Activated naive CD4-positive, alpha-beta T cell treated with Interleukin-2 at 50 U/mL for 16 hours (primary cell): ENCODE measurements around the gene CHRM2.
"Not testable (repeated sequence)": the region's sequence is repeated elsewhere in the genome, so short reads cannot be mapped to it uniquely, and the experiment has no call there.

Experiments used
- DNase-seq: peaks from one replicate; pipeline ENCODE4 v3.0.0-alpha.2; 2020

CHRM2 gene

GRCh38 chr7:136868496-136869000 lies at the start of gene CHRM2:
TSS of gene CHRM2 (plus strand) at chr7:136868652. CDS start at chr7:137014866, 146,214 bp downstream.
- DNase-seq, result no peak

DNA sequence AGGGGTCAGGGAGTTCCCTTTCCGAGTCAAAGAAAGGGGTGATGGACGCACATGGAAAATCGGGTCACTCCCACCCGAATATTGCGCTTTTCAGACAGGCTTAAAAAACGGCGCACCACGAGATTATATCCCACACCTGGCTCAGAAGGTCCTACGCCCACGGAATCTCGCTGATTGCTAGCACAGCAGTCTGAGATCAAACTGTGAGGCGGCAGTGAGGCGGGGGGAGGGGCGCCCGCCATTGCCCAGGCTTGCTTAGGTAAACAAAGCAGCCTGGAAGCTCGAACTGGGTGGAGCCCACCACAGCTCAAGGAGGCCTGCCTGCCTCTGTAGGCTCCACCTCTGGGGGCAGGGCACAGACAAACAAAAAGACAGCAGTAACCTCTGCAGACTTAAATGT lies 37.1 kb upstream of the CHRM2 start:
- DNase-seq, result not testable (repeated sequence)

- DNase-seq, result no peak
These were observed 22.5 kb upstream of the CHRM2 start for GRCh38 chr7:136845899-136846465.

- no peak for DNase-seq
These were observed 20.6 kb upstream of the CHRM2 start for GRCh38 chr7:136847858-136848257.

DNA sequence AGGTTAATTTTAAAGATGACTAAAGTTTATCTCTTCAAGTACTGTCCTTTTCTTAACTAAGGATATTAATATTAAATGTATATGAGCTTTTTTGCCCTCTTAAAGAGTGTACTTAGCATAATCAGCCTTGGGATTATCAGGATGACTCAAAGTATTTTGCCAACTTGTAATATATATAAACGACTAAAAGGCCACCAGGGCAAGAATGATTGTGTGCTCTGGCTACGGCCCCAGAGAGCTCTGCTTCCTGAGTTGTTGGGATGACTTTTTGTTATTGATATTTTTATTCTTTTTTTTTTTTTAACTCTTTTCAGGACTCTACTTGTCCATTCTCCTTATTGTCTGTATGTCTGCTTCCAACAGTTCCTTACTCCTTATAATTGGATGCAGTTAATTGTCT lies 14.8 kb upstream of the CHRM2 start:
- DNase-seq, result no peak

DNA sequence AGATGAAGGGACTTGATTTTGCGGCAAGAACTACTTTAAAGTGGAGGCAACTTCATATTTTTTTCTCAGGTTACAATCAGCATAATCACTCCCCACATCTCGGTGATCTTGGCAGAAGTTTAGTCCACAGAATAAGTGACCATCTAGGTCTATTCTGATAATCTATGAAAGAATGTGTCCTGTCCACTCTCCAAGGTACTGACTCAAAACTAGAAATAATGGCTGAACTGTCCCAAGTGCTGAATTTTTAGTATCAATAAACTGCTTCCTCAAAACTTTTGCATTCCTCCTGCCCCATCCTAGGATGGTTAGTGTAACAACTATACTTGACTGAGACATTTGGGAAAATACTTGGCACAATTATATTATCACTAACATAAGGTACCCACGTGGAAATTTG lies 10.9 kb upstream of the CHRM2 start:
- DNase-seq, result no peak

GRCh38 chr7:136859803-136860202 lies 8.6 kb upstream of the CHRM2 start:
- DNase-seq, result no peak

DNA sequence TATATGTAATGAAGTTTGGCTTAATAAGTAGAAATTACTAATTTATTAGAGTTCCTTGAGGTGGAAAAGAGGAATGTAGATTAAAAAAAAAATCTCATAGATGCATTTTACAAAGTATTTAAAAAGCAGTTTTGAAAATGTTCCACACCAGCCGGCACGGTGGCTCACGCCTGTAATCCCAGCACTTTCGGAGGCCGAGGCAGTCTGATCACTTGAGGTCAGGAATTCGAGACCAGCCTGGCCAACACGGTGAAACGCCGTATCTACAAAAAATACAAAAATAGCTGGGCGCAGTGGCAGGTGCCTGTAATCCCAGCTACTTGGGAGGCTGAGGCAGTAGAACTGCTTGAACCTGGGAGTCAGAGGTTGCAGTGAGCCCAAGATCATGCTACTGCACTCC lies 3.2 kb upstream of the CHRM2 start:
- DNase-seq, result no peak

GRCh38 chr7:136865777-136866176 lies 2.7 kb upstream of the CHRM2 start:
- no peak for DNase-seq

DNA sequence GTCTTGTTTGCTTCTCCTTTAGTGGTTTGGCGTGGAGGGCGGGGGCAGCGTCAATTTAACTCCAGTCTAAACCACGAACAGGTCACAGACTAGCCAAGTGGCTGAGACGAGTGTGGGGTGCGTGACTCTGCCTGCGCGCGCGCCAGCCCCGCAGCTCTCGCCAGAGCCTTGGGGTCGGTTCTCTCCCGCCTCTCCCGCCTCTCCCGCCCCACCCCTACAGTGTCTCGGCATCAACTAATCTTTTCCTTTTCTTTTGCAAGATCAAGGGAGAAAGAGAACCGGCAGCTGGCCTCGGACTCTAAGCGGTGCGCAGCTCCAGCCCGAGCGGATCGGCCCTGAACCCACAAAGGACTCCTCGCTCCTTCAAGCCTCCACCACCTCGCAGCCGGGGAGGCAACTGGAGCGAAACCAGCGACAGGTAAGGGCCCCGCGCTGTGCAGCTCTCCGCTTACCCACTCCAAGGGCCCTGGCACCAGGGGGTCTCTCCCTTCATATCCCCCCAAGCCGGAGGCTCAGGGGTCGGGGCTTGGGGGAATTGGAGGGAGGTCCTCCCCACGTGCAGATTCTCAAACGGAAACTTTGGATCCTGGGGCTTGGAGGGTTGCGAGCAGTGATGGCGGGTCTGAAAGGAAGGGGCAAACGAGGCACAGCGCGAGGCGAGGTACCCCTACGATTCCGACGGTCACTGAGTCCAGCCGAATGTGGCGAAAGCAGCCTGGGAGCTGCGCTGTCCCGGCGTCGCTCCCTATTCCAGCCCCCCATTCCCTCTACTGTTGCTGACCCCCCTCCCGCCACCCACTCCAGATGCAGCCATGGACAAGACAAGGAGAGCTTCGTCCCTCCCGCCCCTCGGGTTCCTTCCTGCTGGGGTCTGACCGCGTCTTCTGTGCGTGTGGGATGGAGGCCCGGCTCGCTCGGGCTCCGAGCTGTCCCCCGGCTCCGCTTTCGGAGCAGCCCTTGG lies 829 bp downstream of the CHRM2 start:
- no peak for DNase-seq

DNA sequence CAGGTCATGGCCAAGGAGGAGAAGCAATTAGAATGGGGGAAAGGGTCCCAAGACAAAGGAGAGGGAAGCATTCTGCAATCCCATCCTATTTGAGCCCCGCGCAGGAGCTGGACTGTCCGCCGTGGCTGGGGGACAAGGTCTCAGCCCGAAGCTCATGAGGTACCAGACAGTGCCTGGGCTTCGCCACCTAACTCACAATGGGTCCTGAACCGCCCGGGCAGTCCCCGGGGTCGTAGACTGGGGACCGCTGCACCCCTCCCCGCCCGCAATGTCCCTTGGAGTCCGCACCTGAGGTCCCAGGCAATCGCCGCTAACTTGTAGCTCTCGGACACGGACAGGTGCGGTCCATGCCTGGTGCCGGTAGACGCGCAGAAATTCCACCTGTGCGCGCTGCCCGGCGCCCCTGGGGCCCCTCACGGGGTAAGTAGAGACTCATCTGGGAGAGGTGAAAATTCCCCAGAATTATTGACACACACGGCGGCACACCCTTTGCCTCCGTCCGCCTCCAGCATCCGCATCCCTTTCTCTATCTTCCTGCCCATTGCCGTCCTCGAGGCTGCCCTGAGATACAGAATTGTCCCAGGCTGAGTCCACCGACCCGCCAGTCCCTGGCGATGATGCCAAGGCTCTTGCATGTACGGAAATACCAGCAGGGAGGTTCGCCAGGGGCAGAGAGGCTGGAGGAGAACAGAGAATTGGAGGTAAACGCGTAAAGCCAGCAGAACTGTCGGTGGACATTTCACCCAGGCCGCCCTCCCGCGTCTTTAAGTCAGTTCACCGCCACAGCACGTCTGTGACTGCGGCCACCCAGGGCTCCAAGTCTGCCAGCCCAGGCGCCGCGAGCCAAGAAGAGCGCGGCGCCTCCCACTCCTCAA lies 1.8 kb downstream of the CHRM2 start:
- DNase-seq, result no peak

DNA sequence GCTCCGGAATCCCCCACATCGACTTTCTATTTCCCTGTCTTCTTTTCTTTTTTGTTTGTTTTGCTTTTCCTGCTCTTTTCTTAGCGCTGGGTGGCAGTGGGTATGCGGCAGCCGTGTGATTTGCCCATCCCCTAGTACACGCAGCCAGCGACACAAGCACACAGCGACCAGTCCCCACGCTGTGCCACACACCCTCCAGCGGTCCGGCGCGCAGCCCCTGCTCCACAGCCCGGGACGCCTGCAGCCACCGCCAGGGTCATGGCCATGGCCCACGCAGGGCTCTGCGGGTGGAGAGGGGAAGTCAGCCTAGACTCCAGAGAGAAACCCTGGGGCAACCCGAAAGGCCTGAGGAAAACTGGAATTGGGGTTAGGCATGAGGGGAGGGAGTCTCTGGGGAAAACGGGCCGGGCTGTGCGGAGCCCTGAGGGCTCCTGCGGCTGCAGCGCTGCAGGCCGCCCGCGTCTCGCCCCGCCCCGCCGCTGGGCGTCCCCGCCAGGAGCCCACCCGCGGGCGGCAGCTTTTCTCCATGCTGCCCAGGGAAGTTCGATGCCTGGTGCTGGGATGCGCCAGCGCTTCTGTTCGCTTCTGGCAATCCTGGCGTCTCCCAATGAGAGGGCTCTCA lies 2.5 kb downstream of the CHRM2 start:
- no peak for DNase-seq

GRCh38 chr7:136874393-136875032 lies 6.1 kb downstream of the CHRM2 start:
- no peak for DNase-seq

GRCh38 chr7:136877509-136877908 lies 9.1 kb downstream of the CHRM2 start:
- no peak for DNase-seq

GRCh38 chr7:136877990-136878389 lies 9.5 kb downstream of the CHRM2 start:
- no peak for DNase-seq

DNA sequence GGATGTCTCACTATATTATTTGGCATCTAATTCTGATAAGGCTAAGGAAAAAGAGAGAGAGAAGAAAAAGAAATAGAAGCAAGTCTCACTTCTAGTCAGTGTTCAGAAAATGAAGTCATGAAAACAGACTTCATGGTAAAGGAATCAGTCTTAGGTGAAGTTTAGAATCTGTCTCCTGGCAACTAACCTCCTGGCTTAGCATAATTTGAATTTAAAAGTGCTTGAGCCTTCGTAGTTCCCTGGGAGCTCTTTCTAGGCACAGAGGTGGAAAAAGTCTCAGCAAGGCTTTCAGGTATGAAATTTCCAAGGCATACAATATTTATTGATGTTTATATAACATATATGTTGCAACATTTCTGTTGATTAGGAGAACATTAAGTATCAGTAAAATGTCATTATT lies 10.4 kb downstream of the CHRM2 start:
- DNase-seq, result no peak

- DNase-seq, result no peak
These were observed 14.6 kb downstream of the CHRM2 start for GRCh38 chr7:136883046-136883445.

- DNase-seq, result no peak
These were observed 16.0 kb downstream of the CHRM2 start for GRCh38 chr7:136884492-136884891.

DNA sequence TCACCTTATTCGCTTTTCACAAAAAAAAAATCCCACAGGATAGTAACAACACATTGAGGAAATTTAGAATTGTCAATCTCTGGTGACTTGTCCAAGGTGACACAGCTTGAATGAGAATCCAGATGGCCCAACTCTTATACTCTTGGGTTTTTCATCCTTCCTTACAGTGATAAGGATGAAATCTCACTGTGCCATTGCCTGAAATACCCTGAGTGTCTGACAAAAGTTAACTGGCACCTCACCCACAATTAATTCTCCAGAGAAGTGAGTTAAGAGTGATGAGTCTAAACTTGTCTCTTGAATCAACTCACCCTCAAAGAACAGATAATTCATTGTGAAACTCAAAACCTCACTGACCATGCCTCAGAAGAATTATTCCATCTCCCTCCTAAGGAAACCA lies 18.9 kb downstream of the CHRM2 start:
- DNase-seq, result no peak

DNA sequence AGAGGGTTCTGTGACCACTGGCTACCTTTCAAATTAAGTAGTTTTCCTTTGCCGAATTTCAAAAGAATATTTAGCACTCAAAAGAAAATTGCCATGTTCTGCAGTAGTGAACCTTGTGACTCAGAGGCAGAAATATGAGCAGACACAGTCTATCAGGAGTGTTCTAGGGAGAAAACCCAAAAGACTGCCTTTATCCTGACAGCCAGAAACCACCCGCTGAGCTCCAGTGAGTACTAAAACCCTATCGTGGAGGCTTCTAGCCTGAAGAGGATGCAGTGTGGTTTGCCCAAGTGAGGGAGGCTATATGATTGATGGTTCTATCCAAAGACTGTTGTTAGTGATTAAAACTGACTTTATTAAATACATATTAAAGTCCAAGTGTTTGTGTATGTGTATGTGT lies 21.9 kb downstream of the CHRM2 start:
- DNase-seq, result no peak

GRCh38 chr7:136891850-136892249 lies 23.4 kb downstream of the CHRM2 start:
- DNase-seq, result no peak

DNA sequence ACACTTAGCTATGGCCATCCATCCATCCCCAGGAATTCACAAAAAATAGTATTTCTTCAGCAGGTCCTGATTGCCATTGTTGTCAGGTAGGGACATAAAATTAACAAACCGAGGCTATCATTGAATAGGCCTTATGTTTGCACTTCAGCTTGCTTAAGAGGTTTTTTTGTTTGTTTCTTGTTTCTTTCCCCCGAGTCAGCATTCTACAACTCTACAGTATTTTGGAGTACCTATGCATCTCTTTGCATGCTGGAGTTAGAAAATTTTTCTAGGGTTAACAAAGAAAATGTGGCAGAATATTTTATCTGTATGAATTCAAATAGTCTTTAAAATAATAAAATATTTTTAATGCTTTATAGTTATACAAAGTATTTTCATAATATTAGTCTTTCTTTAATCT lies 26.3 kb downstream of the CHRM2 start:
- no peak for DNase-seq
